ENCODE measurements around the gene RADIL.

Gene RADIL

DNA sequence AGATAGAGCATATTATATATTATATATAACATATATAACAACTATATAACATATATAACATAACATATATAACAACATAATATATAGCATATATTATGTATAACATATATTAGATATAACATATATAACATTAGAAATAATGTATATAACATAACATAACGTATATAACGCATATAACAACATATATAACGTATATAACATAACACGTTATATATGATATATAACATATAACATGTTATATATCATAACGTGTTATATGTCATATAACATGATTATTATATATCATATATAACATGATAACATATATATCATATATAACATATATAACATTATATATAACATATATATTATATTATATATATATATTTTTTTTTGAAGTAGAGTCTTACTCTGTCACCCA is 104.4 kb downstream of the RADIL start:
- no peak for DNase-seq (ENCODE audit: low read depth)
- no peak overlapping the region for H3K4me3 ChIP-seq (ENCODE audit: low read length)
- TF ChIP-seq, protein P1, sequence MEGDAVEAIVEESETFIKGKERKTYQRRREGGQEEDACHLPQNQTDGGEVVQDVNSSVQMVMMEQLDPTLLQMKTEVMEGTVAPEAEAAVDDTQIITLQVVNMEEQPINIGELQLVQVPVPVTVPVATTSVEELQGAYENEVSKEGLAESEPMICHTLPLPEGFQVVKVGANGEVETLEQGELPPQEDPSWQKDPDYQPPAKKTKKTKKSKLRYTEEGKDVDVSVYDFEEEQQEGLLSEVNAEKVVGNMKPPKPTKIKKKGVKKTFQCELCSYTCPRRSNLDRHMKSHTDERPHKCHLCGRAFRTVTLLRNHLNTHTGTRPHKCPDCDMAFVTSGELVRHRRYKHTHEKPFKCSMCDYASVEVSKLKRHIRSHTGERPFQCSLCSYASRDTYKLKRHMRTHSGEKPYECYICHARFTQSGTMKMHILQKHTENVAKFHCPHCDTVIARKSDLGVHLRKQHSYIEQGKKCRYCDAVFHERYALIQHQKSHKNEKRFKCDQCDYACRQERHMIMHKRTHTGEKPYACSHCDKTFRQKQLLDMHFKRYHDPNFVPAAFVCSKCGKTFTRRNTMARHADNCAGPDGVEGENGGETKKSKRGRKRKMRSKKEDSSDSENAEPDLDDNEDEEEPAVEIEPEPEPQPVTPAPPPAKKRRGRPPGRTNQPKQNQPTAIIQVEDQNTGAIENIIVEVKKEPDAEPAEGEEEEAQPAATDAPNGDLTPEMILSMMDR (IDR thresholded peaks at IDR 0.05; ENCODE audit: insufficient read depth, low read depth, low read length, missing control alignments), result no peak

DNA sequence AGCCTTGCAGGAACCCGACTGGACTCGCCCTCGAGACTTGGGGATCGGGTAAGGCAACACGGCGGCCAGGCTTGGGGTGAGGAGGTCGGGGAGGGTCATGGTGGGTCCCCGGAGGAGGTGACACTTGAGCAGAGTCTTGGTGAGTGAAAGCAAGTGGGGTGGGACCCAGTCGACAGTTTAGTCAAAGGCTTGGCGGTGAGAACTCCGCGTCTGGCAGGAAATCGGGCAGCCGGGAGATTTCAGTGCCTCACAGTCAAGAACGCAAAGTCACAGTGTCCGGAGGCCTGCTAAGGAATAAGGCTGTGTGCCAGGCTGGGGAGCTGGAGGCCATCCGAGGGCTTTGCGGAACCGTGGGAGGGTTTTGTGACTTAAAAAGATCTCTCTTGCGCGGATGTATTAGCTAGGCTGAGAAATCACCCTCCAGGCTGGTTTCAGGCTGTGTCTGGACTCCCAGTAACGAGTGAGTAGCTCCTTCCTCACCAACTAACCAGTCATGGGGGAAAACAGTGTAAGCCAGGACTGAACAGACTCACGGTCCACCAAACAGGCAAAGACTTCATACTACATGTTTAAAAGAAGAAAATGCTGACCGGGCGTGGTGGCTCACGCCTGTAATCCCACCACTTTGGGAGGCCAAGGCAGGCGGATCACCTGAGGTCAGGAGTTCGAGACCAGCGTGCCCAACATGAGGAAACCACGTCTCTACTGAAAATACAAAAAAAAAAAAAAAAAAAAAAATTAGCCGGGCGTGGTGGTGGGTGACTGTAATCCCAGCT is 107.5 kb downstream of the RADIL start:
- TF ChIP-seq, protein P1 (IDR thresholded peaks at IDR 0.05; ENCODE audit: insufficient read depth, low read depth, low read length, missing control alignments), result no peak
- H3K4me3 ChIP-seq (ENCODE audit: low read length), result peak overlapping the region; percentile 86
- DNase-seq (ENCODE audit: low read depth), result peak; percentile 59

DNA sequence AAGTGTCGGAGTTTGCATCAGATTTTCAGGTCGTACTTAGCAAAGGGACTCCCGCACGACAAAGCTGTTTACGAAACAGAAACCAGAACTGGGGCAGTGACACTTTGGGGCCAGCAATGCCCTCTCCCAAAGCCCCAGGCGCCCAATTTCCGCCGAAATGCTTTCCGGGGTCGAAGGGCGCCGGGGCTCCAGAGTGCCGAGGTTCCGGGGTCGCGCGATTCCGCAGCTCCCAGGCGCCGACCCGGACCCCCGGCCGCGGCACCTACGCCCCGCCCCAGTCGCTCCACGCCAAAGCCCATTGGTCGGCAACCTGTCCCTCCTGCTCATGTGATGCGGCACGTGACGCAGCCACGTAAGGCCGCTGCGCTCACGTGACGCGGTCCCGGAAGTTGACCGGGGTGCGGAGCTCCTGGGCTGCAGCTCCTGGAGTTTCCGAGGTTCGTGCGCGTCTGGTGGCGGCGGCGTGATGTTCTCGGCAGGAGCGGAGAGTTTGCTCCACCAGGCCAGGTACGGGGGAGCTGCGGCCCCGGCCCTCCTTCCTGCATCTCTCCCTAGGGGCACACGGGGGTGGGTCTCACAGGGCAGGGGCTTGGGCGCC is 108.2 kb downstream of the RADIL start, which contains the start of gene AP5Z1:
Gene AP5Z1 (plus strand): TSS at position 374 of the 598 bp plus-strand sequence. CDS start 93 bp downstream, at position 467.
- TF ChIP-seq, protein P1 (IDR thresholded peaks at IDR 0.05; ENCODE audit: insufficient read depth, low read depth, low read length, missing control alignments), result no peak
- DNase-seq (ENCODE audit: low read depth), result peak; percentile 98
- H3K4me3 ChIP-seq (ENCODE audit: low read length), result peak within 1 kb of the TSS; percentile 86

DNA sequence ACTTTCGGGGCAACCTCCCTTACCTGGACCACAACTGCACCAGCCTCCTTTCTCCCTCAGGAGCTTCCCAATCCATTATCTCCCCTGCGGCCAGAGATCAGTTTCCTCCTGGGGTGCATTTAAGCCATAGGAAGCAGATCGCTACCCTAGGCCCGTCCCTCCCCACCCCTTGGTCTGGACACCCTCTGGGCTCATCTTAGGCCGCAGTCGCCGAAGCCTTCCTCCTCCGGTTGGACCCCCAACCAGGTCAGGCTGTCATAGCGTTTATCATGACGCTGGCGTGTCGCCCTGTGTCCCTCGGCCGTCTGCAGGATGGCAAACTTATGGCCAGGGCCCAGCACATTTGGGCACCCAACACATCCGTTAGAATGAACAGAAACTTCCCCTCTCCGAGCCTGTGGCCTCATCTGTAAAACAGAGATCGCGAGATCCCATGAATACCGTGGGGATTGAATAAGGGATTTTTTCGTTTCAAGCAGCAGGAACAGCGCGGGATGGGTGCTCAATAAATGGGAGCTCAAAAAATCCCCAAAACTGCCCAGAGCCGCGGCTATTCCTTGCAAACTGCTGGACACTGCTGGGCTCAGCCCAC is 108.8 kb downstream of the RADIL start:
- peak overlapping the region; percentile 86 for H3K4me3 ChIP-seq (ENCODE audit: low read length)
- DNase-seq (ENCODE audit: low read depth), result peak; percentile 76
- TF ChIP-seq, protein P1 (IDR thresholded peaks at IDR 0.05; ENCODE audit: insufficient read depth, low read depth, low read length, missing control alignments), result no peak

DNA sequence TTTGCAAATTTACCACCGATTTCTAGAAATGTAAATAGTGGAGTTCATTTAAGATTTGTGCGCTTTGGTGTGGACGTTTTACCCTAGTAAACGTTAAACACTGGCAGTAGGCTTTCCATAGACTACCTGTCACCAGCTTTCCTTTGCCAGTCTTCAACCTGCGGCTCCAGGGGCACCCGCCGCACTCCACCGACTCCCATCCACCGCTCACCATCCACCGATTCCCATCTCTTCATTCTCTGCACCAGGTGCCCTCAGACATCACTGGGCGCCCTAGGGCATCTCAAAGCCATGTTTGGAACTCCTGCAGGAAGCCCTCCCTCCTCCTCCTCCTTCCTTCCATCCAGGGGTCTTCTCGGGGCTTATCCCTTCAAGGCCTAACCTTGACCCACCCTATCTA is 109.5 kb downstream of the RADIL start:
- no peak for DNase-seq (ENCODE audit: low read depth)
- no peak overlapping the region for H3K4me3 ChIP-seq (ENCODE audit: low read length)
- TF ChIP-seq, protein P1 (IDR thresholded peaks at IDR 0.05; ENCODE audit: insufficient read depth, low read depth, low read length, missing control alignments), result no peak

DNA sequence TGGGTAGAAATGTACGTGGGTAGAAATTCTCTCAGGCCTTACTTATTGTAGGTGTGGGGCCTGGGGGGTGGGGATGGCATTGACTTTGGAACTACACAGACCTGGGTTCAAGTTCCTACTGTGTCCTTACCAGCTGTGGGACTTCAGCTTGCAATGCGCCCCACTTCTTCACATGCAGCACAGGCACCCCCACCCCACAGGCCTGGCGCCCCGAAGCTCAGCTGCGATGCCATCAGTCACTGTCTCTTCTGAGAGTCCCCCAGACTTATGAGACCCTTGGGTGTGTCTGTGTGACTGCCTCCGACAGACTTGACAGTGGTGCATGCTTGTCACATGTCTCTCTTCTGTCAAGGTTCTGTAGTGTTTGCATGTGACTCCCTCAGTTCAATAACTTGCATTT is 111.2 kb downstream of the RADIL start:
- H3K4me3 ChIP-seq (ENCODE audit: low read length), result no peak overlapping the region
- DNase-seq (ENCODE audit: low read depth), result no peak
- TF ChIP-seq, protein P1 (IDR thresholded peaks at IDR 0.05; ENCODE audit: insufficient read depth, low read depth, low read length, missing control alignments), result no peak

Data from epithelial cell of esophagus (primary cell).